Endothelial cell of umbilical vein (primary cell): ENCODE measurements around the gene MUC13.

Experiments
- EZH2 ChIP-seq: IDR thresholded peaks from 2 replicates; pipeline ENCODE4 v1.6.1; 2012; ENCODE audit warnings: borderline replicate concordance, low read depth, mild to moderate bottlenecking, moderate library complexity, low read length, inconsistent platforms; ENCODE audit not compliant: severe bottlenecking
- GATA2 ChIP-seq: IDR thresholded peaks from 2 replicates; pipeline ENCODE4 v1.7.0; 2011; ENCODE audit warnings: low read depth, mild to moderate bottlenecking, moderate library complexity, mixed read lengths, low read length; ENCODE audit not compliant: insufficient read length, insufficient read depth
- MYC ChIP-seq: IDR thresholded peaks from one replicate; pipeline ENCODE4 v1.6.1; 2011; ENCODE audit warnings: mild to moderate bottlenecking, low read depth, low read length
- POLR2A ChIP-seq: IDR thresholded peaks from 2 replicates; pipeline ENCODE4 v1.6.1; 2012; ENCODE audit warnings: low read depth, mild to moderate bottlenecking, control low read depth, low read length
- POLR2AphosphoS5 ChIP-seq: IDR thresholded peaks from 2 replicates; pipeline ENCODE4 v1.6.1; 2012; ENCODE audit warnings: low read depth, mild to moderate bottlenecking, control low read depth, low read length, moderate library complexity; ENCODE audit not compliant: insufficient read depth
- TF ChIP-seq, protein P1 (sequence below), 2 donors: IDR thresholded peaks; 1 replicate in 1 of 2; 2 replicates in 1 of 2; pipeline ENCODE4 v1.5.1; 2011; ENCODE audit warnings: low read length in 2 of 2, mild to moderate bottlenecking in 2 of 2, moderate library complexity in 2 of 2, control low read depth in 1 of 2, inconsistent platforms in 1 of 2, low read depth in 1 of 2; ENCODE audit not compliant: insufficient read depth in 1 of 2; ENCODE audit errors: extremely low read depth in 1 of 2

DNA sequence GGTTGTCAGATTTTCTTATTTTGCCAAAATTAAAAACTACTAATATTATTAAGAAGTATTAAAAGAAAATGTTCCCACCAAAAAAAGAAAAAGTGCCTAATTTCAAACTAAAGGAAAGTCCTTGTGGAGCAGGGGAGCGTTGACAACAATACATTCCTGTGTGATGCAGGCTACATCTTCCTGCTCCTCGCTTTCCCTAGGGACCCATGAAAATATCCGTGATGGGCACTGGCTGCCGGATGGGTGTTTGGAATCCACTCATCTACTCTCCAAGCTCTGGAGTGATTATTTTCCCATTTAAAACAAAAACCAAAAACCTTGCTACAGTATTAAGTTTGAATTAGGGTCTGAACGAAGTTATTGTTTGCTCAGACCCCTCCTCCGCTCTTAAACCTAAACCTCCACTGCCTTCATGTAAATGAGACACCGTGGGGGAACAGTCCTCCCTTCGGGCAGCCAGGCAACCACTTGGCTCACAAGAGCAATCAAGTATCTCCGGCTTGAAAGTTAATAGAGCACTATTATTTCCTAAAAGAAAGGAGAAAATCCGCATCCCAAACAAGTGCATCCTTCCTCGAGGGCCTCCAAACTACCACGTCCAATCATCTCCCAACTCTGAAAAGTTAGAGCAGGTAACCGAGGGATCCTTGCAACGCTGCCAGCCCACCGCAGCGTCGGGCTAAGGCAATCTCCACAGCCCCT, 48.9 kb downstream of the MUC13 start:
- TF ChIP-seq, protein P1, sequence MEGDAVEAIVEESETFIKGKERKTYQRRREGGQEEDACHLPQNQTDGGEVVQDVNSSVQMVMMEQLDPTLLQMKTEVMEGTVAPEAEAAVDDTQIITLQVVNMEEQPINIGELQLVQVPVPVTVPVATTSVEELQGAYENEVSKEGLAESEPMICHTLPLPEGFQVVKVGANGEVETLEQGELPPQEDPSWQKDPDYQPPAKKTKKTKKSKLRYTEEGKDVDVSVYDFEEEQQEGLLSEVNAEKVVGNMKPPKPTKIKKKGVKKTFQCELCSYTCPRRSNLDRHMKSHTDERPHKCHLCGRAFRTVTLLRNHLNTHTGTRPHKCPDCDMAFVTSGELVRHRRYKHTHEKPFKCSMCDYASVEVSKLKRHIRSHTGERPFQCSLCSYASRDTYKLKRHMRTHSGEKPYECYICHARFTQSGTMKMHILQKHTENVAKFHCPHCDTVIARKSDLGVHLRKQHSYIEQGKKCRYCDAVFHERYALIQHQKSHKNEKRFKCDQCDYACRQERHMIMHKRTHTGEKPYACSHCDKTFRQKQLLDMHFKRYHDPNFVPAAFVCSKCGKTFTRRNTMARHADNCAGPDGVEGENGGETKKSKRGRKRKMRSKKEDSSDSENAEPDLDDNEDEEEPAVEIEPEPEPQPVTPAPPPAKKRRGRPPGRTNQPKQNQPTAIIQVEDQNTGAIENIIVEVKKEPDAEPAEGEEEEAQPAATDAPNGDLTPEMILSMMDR (IDR thresholded peaks at IDR 0.05; ENCODE audit: extremely low read depth in 1 of 2, insufficient read depth in 1 of 2, low read depth in 1 of 2, low read length in 2 of 2): no peak
- no peak for TF ChIP-seq EZH2
- TF ChIP-seq POLR2AphosphoS5: no peak
- no peak for TF ChIP-seq GATA2
- TF ChIP-seq MYC: no peak
- TF ChIP-seq POLR2A: no peak
